ENCODE data around the gene PRKAA1. TPM values are rescaled to one million over a fixed set of nuclear protein-coding genes. Genes with fewer than 3 reads are reported as not detected.

Gene PRKAA1
- total RNA-seq, 2 donors from 2014 or later, result 77.4 to 118 TPM

- Histone ChIP-seq H3K36me3 (peaks cover 23% of the 10 kb centered on the region), H3K9me3 (no peaks in the 10 kb centered on the region), H3K27ac (no peak overlapping the region), H3K4me1 (no peaks in the 10 kb centered on the region), H3K4me3 (no peak overlapping the region), H3K9ac (ENCODE audit: low read depth in 2 of 2, low read length in 2 of 2) (no peak overlapping the region), H3K27me3 (no peaks in the 10 kb centered on the region)
- intact Hi-C loops (cut with DNase I), result loop anchor here (5.0 kb wide), 1 partner anchor 75 kb away; the partner anchor contains the start of gene TTC33
- no peak for DNase-seq
- no peak for TF ChIP-seq CTCF (IDR thresholded peaks at IDR 0.05)
Observed at GRCh38 chr5:40832345-40832744, 34.2 kb upstream of the PRKAA1 start.

- H3K36me3 ChIP-seq, result peaks cover 23% of the 10 kb centered on the region
- no peaks in the 10 kb centered on the region for H3K9me3 ChIP-seq
- intact Hi-C loops (cut with DNase I), result loop anchor here (5.0 kb wide), 1 partner anchor 74 kb away; the partner anchor contains the start of gene TTC33
- H3K27ac ChIP-seq, result no peak overlapping the region
- no peak for TF ChIP-seq CTCF (IDR thresholded peaks at IDR 0.05)
- DNase-seq, result no peak
- no peaks in the 10 kb centered on the region for H3K27me3 ChIP-seq
- no peak overlapping the region for H3K4me3 ChIP-seq
- no peaks in the 10 kb centered on the region for H3K4me1 ChIP-seq
- no peak overlapping the region for H3K9ac ChIP-seq (ENCODE audit: low read depth in 2 of 2, low read length in 2 of 2)
Observed at GRCh38 chr5:40831346-40832210, 33.4 kb upstream of the PRKAA1 start.

GRCh38 chr5:40829748-40830533, 31.8 kb upstream of the PRKAA1 start:
- Histone ChIP-seq H3K27me3 (no peaks in the 10 kb centered on the region), H3K4me1 (no peaks in the 10 kb centered on the region)

GRCh38 chr5:40828690-40829661, 30.8 kb upstream of the PRKAA1 start:
- Histone ChIP-seq H3K36me3 (peaks cover 23% of the 10 kb centered on the region), H3K4me3 (no peak overlapping the region), H3K9me3 (no peaks in the 10 kb centered on the region), H3K27ac (no peak overlapping the region), H3K4me1 (no peaks in the 10 kb centered on the region), H3K9ac (ENCODE audit: low read depth in 2 of 2, low read length in 2 of 2) (no peak overlapping the region), H3K27me3 (no peaks in the 10 kb centered on the region)
- TF ChIP-seq CTCF (IDR thresholded peaks at IDR 0.05), result no peak
- no peak for DNase-seq
- intact Hi-C loops (cut with DNase I), result no loop called here

More at GRCh38 chr5:40829748-40830533, 31.8 kb upstream of the PRKAA1 start:
- no peak for TF ChIP-seq CTCF (IDR thresholded peaks at IDR 0.05)
- H3K27ac ChIP-seq, result no peak overlapping the region
- no peak for DNase-seq
- intact Hi-C loops (cut with DNase I), result loop anchor here (5.0 kb wide), 1 partner anchor 73 kb away; the partner anchor contains the start of gene TTC33
- no peak overlapping the region for H3K9ac ChIP-seq (ENCODE audit: low read depth in 2 of 2, low read length in 2 of 2)
- peaks cover 23% of the 10 kb centered on the region for H3K36me3 ChIP-seq
- H3K4me3 ChIP-seq, result no peak overlapping the region
- H3K9me3 ChIP-seq, result no peaks in the 10 kb centered on the region
